Left ventricle myocardium superior (tissue), 1 donor: ENCODE measurements around the gene AHNAK2. TPM values are rescaled to one million over a fixed set of nuclear protein-coding genes. Genes with fewer than 3 reads are reported as not detected.
"Not testable (repeated sequence)": the region's sequence is repeated elsewhere in the genome, so short reads cannot be mapped to it uniquely, and the experiment has no call there.

Experiments
- ATAC-seq: fragments of 200-7000 bp; cut with Tn5 transposase; one replicate; pipeline ENCODE4 v1.9.1; 2020; ENCODE audit warnings: mild to moderate bottlenecking, moderate library complexity
- DNase-seq: peaks from one replicate; pipeline ENCODE4 v3.0.0-alpha.2; 2020
- intact Hi-C: fragments of 100-400 bp; cut with micrococcal nuclease; formaldehyde crosslinking; loops from one replicate; pipeline ENCODE4 v1.11.0; 2022
- long read RNA-seq: library from polyadenylated mRNA; unstranded; transcript quantifications from one replicate; pipeline ENCODE4 v2.0.0, GENCODE V29; 2021
- total RNA-seq: library from RNA; stranded (reverse); fragmentation: NEBNext Ultra II Directional; extraction: Animal tissue kit (Norgen Biotek cat#: 25700); gene quantifications from one replicate; pipeline ENCODE4 v1.2.1, GENCODE V29; 2021
- donor health status: DM: no; HTN: yes; CAD: no; lungs with severe emphysema.

AHNAK2 gene
- 2.5 TPM for total RNA-seq
- long read RNA-seq, partial matches to known transcripts = 0 of 1 reads
- long read RNA-seq, other reads (novel, unspliced or antisense) = 1 of 1 reads

GRCh38 chr14:104977681-104978653 lies at the start of gene AHNAK2:
TSS of gene AHNAK2 (minus strand) at chr14:104978374. CDS start at chr14:104978237, 137 bp downstream.
- ATAC-seq = peak; percentile 81
- peak; percentile 89 for DNase-seq
- intact Hi-C loops = loop anchor here (10.0 kb wide), 1 partner anchor 67 kb away; no protein-coding TSS in a partner anchor

GRCh38 chr14:105027718-105028117 lies 49.5 kb upstream of the AHNAK2 start:
- ATAC-seq, intact Hi-C loops: not testable (repeated sequence)

GRCh38 chr14:105026802-105027563 lies 48.8 kb upstream of the AHNAK2 start:
- intact Hi-C loops = no loop called here
- ATAC-seq (no peak), DNase-seq (no peak)

More at GRCh38 chr14:105027718-105028117, 49.5 kb upstream of the AHNAK2 start:
- DNase-seq = not testable (repeated sequence)

- intact Hi-C loops = no loop called here
- no peak for DNase-seq
Observed at GRCh38 chr14:105026033-105026785, 48.0 kb upstream of the AHNAK2 start.

GRCh38 chr14:105025429-105025828 lies 47.3 kb upstream of the AHNAK2 start:
- ATAC-seq = no peak
- intact Hi-C loops = no loop called here
- DNase-seq = no peak

More at GRCh38 chr14:105026033-105026785, 48.0 kb upstream of the AHNAK2 start:
- no peak for ATAC-seq

- ATAC-seq = no peak
- intact Hi-C loops = no loop called here
- no peak for DNase-seq
Observed at GRCh38 chr14:105023791-105024480, 45.8 kb upstream of the AHNAK2 start.

- intact Hi-C loops = no loop called here
- DNase-seq = no peak
- ATAC-seq = no peak
Observed at GRCh38 chr14:105023144-105023543, 45.0 kb upstream of the AHNAK2 start.

GRCh38 chr14:105022276-105022670 lies 44.1 kb upstream of the AHNAK2 start:
- no peak for ATAC-seq
- no peak for DNase-seq
- intact Hi-C loops = no loop called here

GRCh38 chr14:105021656-105022275 lies 43.6 kb upstream of the AHNAK2 start:
- ATAC-seq = no peak
- intact Hi-C loops = no loop called here
- DNase-seq = peak; percentile 52

- DNase-seq (peak; percentile 99), ATAC-seq (peak; percentile 98)
- intact Hi-C loops = no loop called here
Observed at GRCh38 chr14:105020815-105021655, 42.9 kb upstream of the AHNAK2 start, which contains the start of gene CDCA4. TSS of gene CDCA4 (minus strand) at chr14:105021083. CDS start at chr14:105011929, 9,154 bp downstream.

- intact Hi-C loops = no loop called here
- ATAC-seq (no peak), DNase-seq (peak; percentile 52)
Observed at GRCh38 chr14:105019861-105020814, 42.0 kb upstream of the AHNAK2 start.

GRCh38 chr14:105018414-105018813 lies 40.2 kb upstream of the AHNAK2 start:
- DNase-seq (no peak), ATAC-seq (no peak)
- intact Hi-C loops = no loop called here

- no peak for DNase-seq
- intact Hi-C loops = no loop called here
- no peak for ATAC-seq
Observed at GRCh38 chr14:105015905-105016304, 37.7 kb upstream of the AHNAK2 start.

GRCh38 chr14:105015242-105015641 lies 37.1 kb upstream of the AHNAK2 start:
- no peak for DNase-seq
- no peak for ATAC-seq
- intact Hi-C loops = no loop called here

GRCh38 chr14:105014631-105015030 lies 36.5 kb upstream of the AHNAK2 start:
- DNase-seq = no peak
- no peak for ATAC-seq
- intact Hi-C loops = no loop called here

- DNase-seq = no peak
- intact Hi-C loops = no loop called here
- ATAC-seq = no peak
Observed at GRCh38 chr14:105014032-105014431, 35.9 kb upstream of the AHNAK2 start.
